Loucy (cell line): ENCODE measurements around the gene KATNBL1.
"Not testable (repeated sequence)": the region's sequence is repeated elsewhere in the genome, so short reads cannot be mapped to it uniquely, and the experiment has no call there.

Experiments used
- H2AFZ ChIP-seq: fragments of 200-600 bp; sonication (generic); 2 replicates; pipeline ENCODE4 v1.6.0; 2016; ENCODE audit warnings: antibody characterized with exemption, mild to moderate bottlenecking, low read length, moderate library complexity
- H3F3A ChIP-seq: fragments of 200-600 bp; 2 replicates; pipeline ENCODE4 v1.6.0; 2016; ENCODE audit warnings: antibody characterized with exemption, low read depth, mild to moderate bottlenecking
- H3K27me3 ChIP-seq: fragments of 200-600 bp; sonication (generic); 2 replicates; pipeline ENCODE4 v1.6.1; 2014; ENCODE audit warnings: low read length, mild to moderate bottlenecking; ENCODE audit not compliant: insufficient read depth, poor library complexity, severe bottlenecking
- H3K36me3 ChIP-seq: fragments of 200-600 bp; sonication (generic); 2 replicates; pipeline ENCODE4 v1.6.1; 2016; ENCODE audit warnings: low read length; ENCODE audit not compliant: insufficient read depth
- H3K4me1 ChIP-seq: fragments of 200-600 bp; sonication (generic); 2 replicates; pipeline ENCODE4 v1.5.1; 2014; ENCODE audit warnings: low read length, mild to moderate bottlenecking; ENCODE audit not compliant: insufficient read depth, poor library complexity, severe bottlenecking
- H3K4me2 ChIP-seq: fragments of 200-600 bp; sonication (generic); 2 replicates; pipeline ENCODE4 v1.6.0; 2014; ENCODE audit warnings: antibody characterized with exemption, low read length, low read depth, mild to moderate bottlenecking; ENCODE audit not compliant: poor library complexity, severe bottlenecking
- H3K4me3 ChIP-seq: fragments of 200-600 bp; sonication (generic); 2 replicates; pipeline ENCODE4 v1.5.1; 2014; ENCODE audit warnings: low read length, mild to moderate bottlenecking, mixed read lengths; ENCODE audit not compliant: poor library complexity, severe bottlenecking
- H3K79me2 ChIP-seq: fragments of 200-600 bp; sonication (generic); 2 replicates; pipeline ENCODE4 v1.6.1; 2014; ENCODE audit warnings: low read length; ENCODE audit not compliant: insufficient read depth
- H3K9ac ChIP-seq: fragments of 200-600 bp; sonication (generic); 2 replicates; pipeline ENCODE4 v1.6.0; 2014; ENCODE audit warnings: mild to moderate bottlenecking, low read depth, low read length, moderate library complexity; ENCODE audit not compliant: poor library complexity, severe bottlenecking
- H3K9me2 ChIP-seq: fragments of 200-600 bp; sonication (generic); replicated peaks from 2 replicates; pipeline ENCODE4 v1.6.1; 2016; ENCODE audit warnings: low read depth, low read length, mixed read lengths
- H3K9me3 ChIP-seq: fragments of 200-600 bp; sonication (generic); 2 replicates; pipeline ENCODE4 v1.6.1; 2014; ENCODE audit warnings: mild to moderate bottlenecking, antibody characterized with exemption, low read length, low read depth; ENCODE audit not compliant: insufficient read depth
- H4K20me1 ChIP-seq: fragments of 200-600 bp; sonication (generic); 2 replicates; pipeline ENCODE4 v1.6.0; 2014; ENCODE audit warnings: antibody characterized with exemption, low read length, mild to moderate bottlenecking; ENCODE audit not compliant: insufficient read depth, poor library complexity, severe bottlenecking
- EZH2phosphoT487 ChIP-seq: fragments of 200-600 bp; IDR thresholded peaks from 2 replicates; pipeline ENCODE4 v1.6.1; 2018; ENCODE audit warnings: antibody characterized with exemption, mild to moderate bottlenecking, moderate library complexity, borderline replicate concordance
- TF ChIP-seq, protein P1 (sequence below): fragments of 200-600 bp; sonication (generic); conservative IDR thresholded peaks from 2 replicates; pipeline ENCODE4 v1.5.1; 2014; ENCODE audit warnings: mild to moderate bottlenecking, antibody characterized with exemption, low read length

The KATNBL1 gene

GRCh38 chr15:34125945-34126344, 84.0 kb downstream of the KATNBL1 start:
- no peaks in the 10 kb centered on the region for H3F3A ChIP-seq
- H2AFZ ChIP-seq = no peak overlapping the region
- no peak overlapping the region for H3K4me3 ChIP-seq
- no peaks in the 10 kb centered on the region for H3K36me3 ChIP-seq
- no peaks in the 10 kb centered on the region for H3K9me2 ChIP-seq
- H3K4me2 ChIP-seq = no peak overlapping the region
- no peak overlapping the region for H3K9ac ChIP-seq
- no peaks in the 10 kb centered on the region for H3K27me3 ChIP-seq
- H3K9me3 ChIP-seq = no peaks in the 10 kb centered on the region
- TF ChIP-seq, protein P1, sequence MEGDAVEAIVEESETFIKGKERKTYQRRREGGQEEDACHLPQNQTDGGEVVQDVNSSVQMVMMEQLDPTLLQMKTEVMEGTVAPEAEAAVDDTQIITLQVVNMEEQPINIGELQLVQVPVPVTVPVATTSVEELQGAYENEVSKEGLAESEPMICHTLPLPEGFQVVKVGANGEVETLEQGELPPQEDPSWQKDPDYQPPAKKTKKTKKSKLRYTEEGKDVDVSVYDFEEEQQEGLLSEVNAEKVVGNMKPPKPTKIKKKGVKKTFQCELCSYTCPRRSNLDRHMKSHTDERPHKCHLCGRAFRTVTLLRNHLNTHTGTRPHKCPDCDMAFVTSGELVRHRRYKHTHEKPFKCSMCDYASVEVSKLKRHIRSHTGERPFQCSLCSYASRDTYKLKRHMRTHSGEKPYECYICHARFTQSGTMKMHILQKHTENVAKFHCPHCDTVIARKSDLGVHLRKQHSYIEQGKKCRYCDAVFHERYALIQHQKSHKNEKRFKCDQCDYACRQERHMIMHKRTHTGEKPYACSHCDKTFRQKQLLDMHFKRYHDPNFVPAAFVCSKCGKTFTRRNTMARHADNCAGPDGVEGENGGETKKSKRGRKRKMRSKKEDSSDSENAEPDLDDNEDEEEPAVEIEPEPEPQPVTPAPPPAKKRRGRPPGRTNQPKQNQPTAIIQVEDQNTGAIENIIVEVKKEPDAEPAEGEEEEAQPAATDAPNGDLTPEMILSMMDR = no peak
- TF ChIP-seq EZH2phosphoT487 = no peak
- H3K79me2 ChIP-seq = no peaks in the 10 kb centered on the region
- no peaks in the 10 kb centered on the region for H4K20me1 ChIP-seq
- H3K4me1 ChIP-seq = no peaks in the 10 kb centered on the region

DNA sequence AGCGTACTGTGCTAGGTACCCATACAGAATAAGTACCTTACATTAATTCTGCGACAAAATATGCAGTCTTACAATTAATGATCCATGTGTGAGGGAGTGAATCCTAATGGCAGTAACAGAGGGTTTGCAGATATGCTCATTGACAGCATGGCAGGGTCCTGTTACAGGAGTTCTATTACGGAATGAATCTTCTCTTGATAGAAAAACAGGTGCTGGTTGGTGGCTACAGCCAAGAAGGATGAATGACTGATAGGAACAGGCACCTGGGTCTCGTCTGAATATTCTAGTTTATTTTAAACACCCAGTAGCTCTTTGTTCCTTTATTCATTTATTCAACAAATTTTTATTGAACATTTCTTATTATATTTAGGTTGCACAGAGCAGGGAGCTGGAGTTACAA, 85.2 kb downstream of the KATNBL1 start:
- Histone ChIP-seq H3K9me3 (no peaks in the 10 kb centered on the region), H4K20me1 (no peaks in the 10 kb centered on the region), H3K27me3 (no peaks in the 10 kb centered on the region), H2AFZ (no peak overlapping the region), H3K4me1 (no peaks in the 10 kb centered on the region), H3K4me2 (no peak overlapping the region), H3K79me2 (no peaks in the 10 kb centered on the region), H3K4me3 (no peak overlapping the region), H3F3A (no peaks in the 10 kb centered on the region), H3K9ac (no peak overlapping the region), H3K9me2 (no peaks in the 10 kb centered on the region), H3K36me3 (no peaks in the 10 kb centered on the region)
- TF ChIP-seq, protein P1 = no peak
- TF ChIP-seq EZH2phosphoT487 = no peak

- Histone ChIP-seq H3F3A (no peaks in the 10 kb centered on the region), H3K4me3 (no peak overlapping the region), H3K36me3 (no peaks in the 10 kb centered on the region), H3K9me2 (no peaks in the 10 kb centered on the region), H4K20me1 (no peaks in the 10 kb centered on the region), H3K4me2 (no peak overlapping the region), H3K4me1 (no peaks in the 10 kb centered on the region), H3K9ac (no peak overlapping the region), H3K27me3 (no peaks in the 10 kb centered on the region), H3K9me3 (no peaks in the 10 kb centered on the region), H2AFZ (no peak overlapping the region), H3K79me2 (no peaks in the 10 kb centered on the region)
- TF ChIP-seq EZH2phosphoT487 = no peak
- TF ChIP-seq, protein P1 = no peak
These were observed 87.1 kb downstream of the KATNBL1 start for GRCh38 chr15:34122771-34123183.

GRCh38 chr15:34121786-34122185, 88.1 kb downstream of the KATNBL1 start:
- not testable (repeated sequence) for H3F3A ChIP-seq, H3K9me3 ChIP-seq, H3K4me2 ChIP-seq, H2AFZ ChIP-seq, H3K79me2 ChIP-seq, H3K9me2 ChIP-seq, H3K4me3 ChIP-seq, H3K9ac ChIP-seq, H3K27me3 ChIP-seq, H3K36me3 ChIP-seq, H4K20me1 ChIP-seq, H3K4me1 ChIP-seq

DNA sequence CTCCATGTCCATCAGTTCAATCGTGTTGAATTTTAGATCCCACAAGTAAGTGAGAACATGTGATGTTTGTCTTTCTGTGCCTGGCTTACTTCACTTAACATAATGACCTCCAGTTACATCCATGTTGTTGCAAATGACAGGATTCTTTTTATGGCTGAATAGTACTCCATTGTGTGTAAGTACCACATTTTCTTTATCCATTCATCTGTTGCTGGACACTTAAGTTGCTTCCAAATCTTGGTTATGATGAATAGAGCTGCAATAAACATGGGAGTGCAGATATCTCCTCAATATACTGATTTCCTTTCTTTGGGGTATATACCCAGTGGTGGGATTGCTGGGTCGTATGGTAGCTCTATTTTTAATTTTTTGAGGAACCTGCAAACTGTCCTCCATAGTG, 89.5 kb downstream of the KATNBL1 start:
- not testable (repeated sequence) for H3K79me2 ChIP-seq, H3K9me2 ChIP-seq, H3K4me3 ChIP-seq, H3F3A ChIP-seq, H3K36me3 ChIP-seq, H3K9ac ChIP-seq, H4K20me1 ChIP-seq, H3K27me3 ChIP-seq, H2AFZ ChIP-seq, H3K9me3 ChIP-seq, H3K4me1 ChIP-seq, H3K4me2 ChIP-seq
